Urinary bladder (tissue), 4 donors: ENCODE data around the gene KRTCAP2. TPM values are rescaled to one million over a fixed set of nuclear protein-coding genes. Genes with fewer than 3 reads are reported as not detected.

Source experiments
- DNase-seq: peaks from one replicate; pipeline ENCODE4 v3.0.0-alpha.2; 2015; ENCODE audit errors: extremely low spot score
- H3K27ac ChIP-seq: one replicate; pipeline ENCODE4 v1.5.1; 2013; ENCODE audit warnings: low read depth, mild to moderate bottlenecking, moderate library complexity
- H3K36me3 ChIP-seq: one replicate; pipeline ENCODE4 v1.6.1; 2013; ENCODE audit warnings: mild to moderate bottlenecking, moderate library complexity; ENCODE audit not compliant: insufficient read depth
- H3K4me1 ChIP-seq: one replicate; pipeline ENCODE4 v1.6.1; 2013; ENCODE audit warnings: mild to moderate bottlenecking, moderate library complexity; ENCODE audit not compliant: insufficient read depth
- H3K4me3 ChIP-seq: one replicate; pipeline ENCODE4 v1.5.1; 2013; ENCODE audit warnings: low read depth, low read length
- WGBS: extraction: QIAGEN DNeasy Blood & Tissue Kit; methylation state at CpG from one replicate; pipeline ENCODE4 v1.1.7; 2013; 5-methylcytosine and 5-hydroxymethylcytosine counted together
- polyA plus RNA-seq: library from polyadenylated mRNA; stranded (reverse); fragments of 200-250 nt; gene quantifications from one replicate; pipeline ENCODE4 v1.2.3, GENCODE V29; 2013
- total RNA-seq: library from RNA; depleted of rRNA; stranded (reverse); fragments of >200 nt; gene quantifications from one replicate; pipeline ENCODE4 v1.2.3, GENCODE V29; 2014
- donor health status: healthy with polysubstance abuse.
- donor health status: healthy.

Gene KRTCAP2
- total and polyA plus RNA-seq, 2 donors = 53.0 to 266 TPM

GRCh38 chr1:155206891-155207805 lies 34.0 kb upstream of the KRTCAP2 start:
- Histone ChIP-seq H3K36me3 (no peaks in the 10 kb centered on the region), H3K4me1 (no peaks in the 10 kb centered on the region), H3K27ac (peak overlapping the region; percentile 48), H3K4me3 (no peak overlapping the region)
- WGBS = 12% methylated on average over 13 of the region's 13 CpGs
- no peak for DNase-seq

DNA sequence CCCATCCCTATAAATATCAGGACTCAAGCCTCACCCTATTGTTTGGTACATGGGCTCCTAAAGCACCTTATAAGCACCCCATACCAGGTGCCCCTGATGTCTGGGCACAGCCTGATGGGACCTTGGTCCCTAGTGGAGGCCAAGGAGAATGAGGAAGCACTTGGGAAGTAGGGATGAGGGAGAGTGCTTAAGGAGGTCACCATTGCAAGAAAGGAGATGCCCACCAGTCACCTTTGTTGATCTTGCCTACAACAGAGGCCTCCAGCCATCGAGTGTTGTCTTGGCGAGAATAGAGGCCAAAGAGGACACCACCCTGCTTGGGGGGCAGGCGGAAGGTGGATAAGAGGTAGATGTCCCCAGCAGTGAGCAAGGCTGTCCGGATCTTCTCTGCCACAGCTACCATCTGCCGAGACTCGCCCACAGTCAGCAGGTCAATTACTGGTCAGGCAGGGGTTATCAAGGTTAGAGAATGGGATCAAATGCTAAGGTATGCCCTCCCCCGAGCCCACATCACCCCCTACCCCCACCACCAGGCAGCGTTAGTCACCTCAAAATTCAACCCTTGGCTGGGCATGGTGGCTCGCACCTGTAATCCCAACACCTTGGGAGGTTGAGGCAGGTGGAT lies 33.0 kb upstream of the KRTCAP2 start:
- DNase-seq = no peak
- Histone ChIP-seq H3K4me3 (no peak overlapping the region), H3K27ac (no peak overlapping the region), H3K36me3 (no peaks in the 10 kb centered on the region), H3K4me1 (no peaks in the 10 kb centered on the region)
- WGBS = 72% methylated on average over 9 of the region's 9 CpGs

- Histone ChIP-seq H3K27ac (no peak overlapping the region), H3K4me1 (no peaks in the 10 kb centered on the region), H3K4me3 (no peak overlapping the region), H3K36me3 (no peaks in the 10 kb centered on the region)
- 93% methylated on average over 14 of the region's 14 CpGs for WGBS
- no peak for DNase-seq
These were observed 31.9 kb upstream of the KRTCAP2 start for GRCh38 chr1:155205035-155205434.

GRCh38 chr1:155202731-155203515 lies 29.8 kb upstream of the KRTCAP2 start:
- 91% methylated on average over 19 of the region's 19 CpGs for WGBS
- H3K36me3 ChIP-seq = no peaks in the 10 kb centered on the region
- no peak overlapping the region for H3K4me3 ChIP-seq
- H3K4me1 ChIP-seq = no peaks in the 10 kb centered on the region
- H3K27ac ChIP-seq = no peak overlapping the region
- DNase-seq = no peak

DNA sequence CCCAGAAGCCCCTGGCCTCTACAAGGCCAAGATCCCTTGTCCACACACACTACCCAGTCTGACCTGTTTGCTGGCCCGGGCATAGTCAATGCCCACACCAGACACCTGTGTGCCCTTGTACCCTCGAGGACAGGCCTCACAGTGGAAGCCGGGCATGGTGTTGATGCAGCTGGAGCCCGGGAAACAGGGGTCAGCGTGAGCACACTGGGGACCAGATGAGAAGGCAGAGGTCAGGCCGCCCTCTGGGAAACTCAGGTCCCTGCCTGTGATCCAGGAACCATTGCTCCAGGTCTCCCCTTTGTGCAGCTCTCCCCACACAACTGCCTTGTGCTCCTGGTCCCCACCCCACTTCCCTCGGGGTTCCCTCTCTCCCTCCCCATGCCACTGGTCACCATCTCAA lies 29.1 kb upstream of the KRTCAP2 start:
- no peak for DNase-seq
- WGBS = 86% methylated on average over 7 of the region's 7 CpGs
- no peaks in the 10 kb centered on the region for H3K36me3 ChIP-seq

GRCh38 chr1:155200920-155201319 lies 27.8 kb upstream of the KRTCAP2 start:
- no peak overlapping the region for H3K27ac ChIP-seq
- H3K4me3 ChIP-seq = no peak overlapping the region
- no peaks in the 10 kb centered on the region for H3K4me1 ChIP-seq
- no peak for DNase-seq
- no peaks in the 10 kb centered on the region for H3K36me3 ChIP-seq
- 92% methylated on average over 5 of the region's 5 CpGs for WGBS

More for the DNA sequence above, 29.1 kb upstream of the KRTCAP2 start:
- H3K4me3 ChIP-seq = no peak overlapping the region
- H3K27ac ChIP-seq = no peak overlapping the region
- H3K4me1 ChIP-seq = no peaks in the 10 kb centered on the region

- DNase-seq = no peak
- WGBS = 83% methylated on average over 4 of the region's 4 CpGs
- Histone ChIP-seq H3K27ac (no peak overlapping the region), H3K36me3 (no peaks in the 10 kb centered on the region), H3K4me3 (no peak overlapping the region), H3K4me1 (no peaks in the 10 kb centered on the region)
These were observed 26.7 kb upstream of the KRTCAP2 start for GRCh38 chr1:155199792-155200191.

DNA sequence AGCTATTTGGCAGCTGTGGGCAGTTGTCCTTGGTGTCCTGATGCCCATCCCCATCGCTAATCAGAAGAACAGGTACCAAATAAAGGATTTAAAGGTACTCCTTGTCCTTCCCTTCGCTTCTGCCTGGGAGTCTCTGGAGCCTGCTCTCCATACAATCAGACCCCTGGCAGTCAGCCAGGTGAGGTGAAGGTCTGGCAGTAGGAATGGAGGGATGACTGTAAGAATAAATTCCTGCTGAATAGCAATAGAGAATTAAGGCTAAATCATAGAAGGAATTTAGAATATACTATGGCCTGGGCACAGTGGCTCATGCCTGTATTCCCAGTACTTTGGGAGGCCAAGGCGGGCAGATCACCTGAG lies 25.4 kb upstream of the KRTCAP2 start:
- DNase-seq = no peak
- H3K27ac ChIP-seq = no peak overlapping the region
- H3K4me3 ChIP-seq = no peak overlapping the region
- WGBS = 94% methylated on average over 3 of the region's 3 CpGs
- no peaks in the 10 kb centered on the region for H3K36me3 ChIP-seq
- H3K4me1 ChIP-seq = no peaks in the 10 kb centered on the region

DNA sequence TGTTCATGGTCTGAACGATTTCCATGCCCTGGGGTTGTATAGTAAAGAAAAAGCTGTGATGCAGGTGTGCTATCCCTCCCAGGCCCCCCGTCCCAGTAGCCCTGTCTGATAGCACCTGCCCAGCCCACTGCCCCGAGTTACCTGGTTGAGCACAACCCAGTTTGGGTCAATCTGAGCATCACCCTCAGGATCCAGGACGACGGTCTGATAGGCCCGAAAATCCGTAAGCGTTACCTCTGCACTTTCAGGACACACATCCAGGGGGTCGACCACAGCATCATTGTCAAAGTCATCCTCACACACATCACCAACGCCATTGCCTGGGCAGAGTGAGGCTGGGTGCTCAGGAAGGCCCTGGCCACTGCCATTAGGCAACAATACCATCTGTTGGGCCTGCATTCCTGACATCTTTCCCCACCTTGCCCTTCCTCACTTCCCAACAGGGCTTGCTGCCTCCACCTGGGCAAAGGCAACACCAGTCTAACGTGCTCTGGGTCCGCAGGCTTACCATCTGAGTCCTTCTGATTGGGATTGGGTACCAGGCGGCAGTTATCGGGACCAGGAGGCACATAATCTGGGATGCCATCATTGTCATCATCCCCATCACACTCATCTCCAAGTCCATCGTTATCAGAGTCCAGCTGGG lies 24.9 kb upstream of the KRTCAP2 start:
- 92% methylated on average over 15 of the region's 15 CpGs for WGBS
- H3K27ac ChIP-seq = no peak overlapping the region
- no peak overlapping the region for H3K4me3 ChIP-seq
- no peak for DNase-seq
- H3K36me3 ChIP-seq = no peaks in the 10 kb centered on the region
- no peaks in the 10 kb centered on the region for H3K4me1 ChIP-seq

DNA sequence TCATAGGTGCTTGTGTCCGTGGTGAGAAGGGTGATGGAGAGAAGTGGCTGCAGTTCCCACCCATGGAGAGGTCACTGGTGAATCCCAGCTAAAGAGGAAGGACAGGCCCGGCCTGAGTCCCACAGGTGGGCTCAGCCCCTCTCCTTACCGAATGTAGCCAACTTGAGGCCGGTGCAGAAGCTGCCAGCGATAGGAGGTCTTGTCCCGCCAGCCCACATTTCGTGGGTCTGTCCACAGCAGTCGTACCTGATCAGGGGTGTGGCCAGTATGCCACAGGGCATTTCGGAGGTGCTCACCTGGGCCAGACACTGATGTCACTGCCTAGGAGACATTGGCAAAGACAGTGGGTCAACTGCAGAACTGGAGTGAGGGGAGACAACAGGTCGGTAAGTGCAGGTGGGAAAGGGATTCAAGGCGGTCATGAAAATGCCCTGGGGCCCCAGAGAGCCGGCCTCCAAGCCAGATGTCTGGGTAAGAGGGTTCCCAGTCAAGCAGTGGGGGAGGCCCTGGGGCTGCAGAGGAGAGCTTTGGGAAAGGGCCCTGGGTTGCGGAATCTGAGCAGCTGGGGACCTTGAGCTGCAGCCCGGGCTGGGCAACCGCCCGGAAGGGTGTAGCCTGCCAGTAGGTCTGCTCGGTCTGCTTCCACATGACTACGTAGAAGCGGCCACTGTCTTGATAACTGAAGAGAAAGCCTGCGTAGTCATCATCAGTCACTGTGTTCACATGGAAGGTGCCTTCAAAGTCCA lies 24.0 kb upstream of the KRTCAP2 start:
- Histone ChIP-seq H3K36me3 (no peaks in the 10 kb centered on the region), H3K4me3 (no peak overlapping the region), H3K4me1 (no peaks in the 10 kb centered on the region), H3K27ac (no peak overlapping the region)
- WGBS = 86% methylated on average over 20 of the region's 20 CpGs
- DNase-seq = no peak

GRCh38 chr1:155196103-155196892 lies 23.2 kb upstream of the KRTCAP2 start:
- H3K4me3 ChIP-seq = no peak overlapping the region
- no peak for DNase-seq
- 65% methylated on average over 6 of the region's 6 CpGs for WGBS
- no peaks in the 10 kb centered on the region for H3K4me1 ChIP-seq
- no peak overlapping the region for H3K27ac ChIP-seq
- H3K36me3 ChIP-seq = no peaks in the 10 kb centered on the region
